NCI-H82 treated with DMSO at 0.1 percent for 48 hours (cell line): ENCODE data around the gene DLX2.
A peak's percentile ranks its signal among the peaks of the same experiment; 100 is the strongest.
"Not testable (repeated sequence)": the region's sequence is repeated elsewhere in the genome, so short reads cannot be mapped to it uniquely, and the experiment has no call there.

Source experiments
- DNase-seq: peaks from one replicate; lab custom pipeline; 2025; ENCODE audit not compliant: unreplicated experiment; lab: John Stamatoyannopoulos, UW

The DLX2 gene

DNA sequence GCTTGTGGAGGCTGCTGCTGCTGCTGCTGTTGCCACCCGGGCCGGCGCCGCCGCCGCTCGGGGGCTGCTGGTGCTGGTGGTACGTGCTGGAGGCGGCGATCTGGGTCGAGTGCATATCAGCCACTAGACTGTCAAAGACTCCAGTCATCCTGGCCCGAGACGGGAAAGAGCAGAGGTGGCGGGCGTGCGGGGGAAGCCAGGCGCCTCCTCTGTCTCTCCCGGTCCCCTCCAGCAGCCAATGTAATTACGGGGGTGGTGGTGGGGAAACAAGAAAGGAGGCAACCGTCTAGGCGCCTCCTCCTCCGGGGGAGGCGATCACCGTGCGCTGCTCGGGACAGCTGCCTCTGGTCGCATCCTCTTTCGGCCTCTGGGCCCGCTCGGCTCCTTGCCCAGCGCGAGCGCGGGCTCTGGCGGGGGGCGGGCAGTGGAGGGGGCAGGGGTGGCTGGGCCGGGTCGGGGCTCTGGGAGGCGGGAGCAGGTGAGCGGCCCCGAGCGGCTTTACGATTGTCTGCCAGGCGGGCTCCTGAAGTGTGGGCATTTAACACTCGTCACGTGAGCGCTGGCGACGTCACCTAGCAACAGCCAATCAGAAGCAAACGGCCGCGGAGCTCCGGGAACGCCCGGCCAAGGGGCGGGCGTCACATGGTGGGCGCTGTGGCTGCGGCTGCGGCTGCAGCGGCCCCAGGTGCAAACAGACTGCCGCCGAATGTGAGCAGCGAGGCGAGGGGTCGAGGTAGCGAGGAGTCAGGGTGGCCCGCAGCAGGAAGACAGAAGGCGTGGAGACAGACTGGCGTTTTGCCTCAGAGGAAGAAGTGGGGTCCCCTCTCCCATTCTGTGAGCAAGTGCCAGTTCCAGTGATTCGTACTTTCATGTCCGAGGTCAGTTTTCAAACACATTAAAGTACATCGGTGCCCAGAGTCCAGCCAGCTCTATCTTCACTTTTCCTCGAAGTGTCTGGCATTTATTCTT, at the start of gene DLX2:
Gene DLX2 (minus strand): TSS at position 510 of the 969 bp plus-strand sequence. CDS start 362 bp downstream, at position 148.
- peak; percentile 91 for DNase-seq

DNA sequence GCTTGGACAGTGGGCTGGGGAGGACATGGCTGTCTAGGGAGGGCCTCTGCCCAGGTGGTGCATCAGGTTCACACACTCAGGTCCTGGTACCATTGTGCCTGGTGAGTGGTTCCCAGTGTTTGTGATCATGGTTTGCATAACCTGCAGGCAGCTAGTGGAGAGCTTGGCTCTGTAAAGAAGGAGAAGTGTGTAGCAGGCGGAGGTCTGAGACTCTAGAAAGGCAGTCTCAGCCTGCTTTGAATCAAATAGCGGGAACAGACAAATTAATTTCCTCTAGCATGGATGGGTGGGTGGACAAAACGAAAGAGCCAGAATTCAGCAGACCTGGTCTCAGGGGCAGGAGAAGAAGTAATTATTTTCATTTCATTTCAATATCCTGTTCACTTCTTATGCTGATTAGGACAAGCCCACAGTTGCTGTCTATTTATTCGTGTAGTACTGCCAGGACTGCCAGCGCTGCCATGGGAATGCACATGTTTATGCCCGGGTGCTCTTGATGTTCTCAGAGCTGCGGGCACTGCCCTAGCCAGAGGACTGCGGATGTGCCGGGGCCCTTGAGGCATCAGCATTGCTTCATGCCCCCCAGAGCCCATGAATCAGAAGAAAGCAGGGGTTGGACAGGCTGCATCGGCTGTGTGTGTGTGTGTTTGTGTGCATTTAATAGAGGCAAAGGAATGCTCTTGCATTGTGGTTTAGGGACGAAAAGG, 45.4 kb upstream of the DLX2 start:
- no peak for DNase-seq

DNA sequence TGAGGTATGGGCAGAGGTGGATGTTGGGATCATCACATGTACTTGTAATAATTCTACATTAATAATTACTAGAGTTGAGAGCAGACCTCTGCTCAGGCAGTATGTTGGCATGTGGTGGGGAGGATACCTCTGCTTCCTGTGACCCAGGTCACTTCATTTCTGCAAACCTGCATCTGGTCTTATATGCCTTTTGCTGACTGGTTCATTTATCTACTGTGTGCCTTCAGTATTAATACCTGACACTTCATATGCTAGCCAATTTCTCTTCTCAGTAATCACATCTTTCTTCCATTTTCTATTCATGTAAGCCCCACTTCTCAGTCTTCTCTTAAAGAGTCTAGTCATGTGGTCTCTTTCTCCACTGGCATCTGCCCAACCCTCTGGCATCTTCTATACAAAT, 41.1 kb upstream of the DLX2 start:
- DNase-seq, result no peak

DNA sequence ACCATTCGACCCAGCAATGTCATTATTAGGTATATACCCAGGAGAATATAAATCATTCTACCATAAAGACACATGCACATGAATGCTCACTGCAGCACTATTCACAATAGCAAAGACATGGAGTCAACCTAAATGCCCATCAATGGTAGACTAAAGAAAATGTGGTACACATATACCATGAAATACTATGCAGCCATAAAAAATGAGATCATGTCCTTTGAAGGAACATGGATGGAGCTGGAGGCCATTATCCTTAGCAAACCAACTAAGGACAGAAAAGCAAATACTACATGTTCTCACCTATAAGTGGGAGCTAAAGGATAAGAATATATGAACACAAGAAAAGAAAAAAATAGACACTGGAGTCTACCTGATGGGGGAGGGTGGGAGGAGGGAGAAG, 36.0 kb upstream of the DLX2 start:
- DNase-seq, result not testable (repeated sequence)

DNA sequence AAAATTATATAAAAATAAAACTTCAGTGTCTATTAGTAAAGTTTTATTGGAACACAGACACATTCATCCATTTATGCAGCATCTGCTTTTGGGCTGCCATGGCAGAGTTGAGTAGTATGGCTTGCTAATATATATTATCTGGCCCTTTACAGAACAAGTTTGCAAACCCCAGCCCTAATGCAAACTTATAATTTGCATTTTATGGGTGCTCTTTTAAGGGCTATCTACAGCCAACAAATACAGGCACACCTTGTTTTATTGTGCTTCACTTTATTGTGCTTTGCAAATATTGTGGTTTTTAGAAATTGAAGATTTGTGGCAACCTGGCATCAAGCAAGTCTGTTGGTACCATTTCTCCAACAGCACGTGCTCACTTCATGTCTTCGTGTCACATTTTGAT, 35.2 kb upstream of the DLX2 start:
- DNase-seq, result no peak

DNA sequence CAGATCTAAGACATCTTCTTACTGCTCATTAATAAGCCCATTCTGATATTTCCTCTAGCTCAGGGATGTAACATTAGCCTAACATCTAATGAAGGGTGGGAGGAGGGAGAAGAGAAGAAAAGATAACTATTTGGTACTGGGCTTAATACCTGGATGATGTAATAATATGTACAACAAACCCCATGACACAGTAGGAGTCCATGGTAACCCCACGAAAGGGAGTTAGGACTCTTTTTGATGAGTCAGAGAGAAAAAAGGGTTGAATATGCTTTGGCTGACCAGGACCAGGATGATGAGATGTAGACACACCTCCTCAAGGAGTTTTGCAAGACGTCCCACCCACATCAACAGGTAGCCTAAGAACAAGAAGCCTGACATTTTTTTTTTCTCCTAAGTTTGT, 34.4 kb upstream of the DLX2 start:
- DNase-seq, result no peak

DNA sequence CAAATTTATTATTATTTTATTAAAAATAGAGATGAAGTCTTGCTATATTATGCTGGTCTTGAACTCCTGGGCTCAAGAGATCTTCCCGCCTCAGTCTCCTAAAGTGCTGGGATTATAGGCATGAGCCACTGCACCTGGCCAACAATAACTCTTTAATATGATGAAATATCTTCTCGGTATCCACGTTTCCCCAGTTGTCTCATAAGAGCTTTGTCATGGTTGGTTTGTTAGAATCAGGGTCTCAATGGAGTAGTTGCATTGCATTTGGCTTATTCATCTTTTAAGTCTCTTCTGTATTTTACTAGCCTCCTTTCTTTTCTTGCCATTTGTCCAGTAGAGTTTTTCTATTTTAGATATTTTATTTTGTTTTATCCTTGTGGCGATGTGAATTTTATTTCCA, 32.7 kb upstream of the DLX2 start:
- no peak for DNase-seq

DNA sequence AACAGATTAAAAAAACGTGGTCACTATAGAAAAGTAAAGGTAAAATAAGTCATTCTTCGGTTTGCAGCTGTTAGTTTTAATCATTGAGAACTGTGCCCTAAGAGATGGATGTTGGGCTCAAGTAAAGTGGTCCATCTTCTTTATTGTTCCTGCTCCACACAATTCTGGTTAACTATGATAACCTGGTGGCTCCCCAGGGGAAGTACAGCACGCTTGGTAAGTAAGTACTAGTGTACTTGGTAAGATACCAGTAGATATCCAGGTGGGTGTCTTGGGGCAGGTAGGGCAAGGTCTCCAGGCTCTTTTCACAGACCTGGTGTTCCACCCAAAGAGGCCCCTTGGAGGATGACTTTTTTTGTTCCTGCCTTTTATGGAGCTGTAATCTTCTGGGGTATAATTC, 31.6 kb upstream of the DLX2 start:
- DNase-seq, result no peak

DNA sequence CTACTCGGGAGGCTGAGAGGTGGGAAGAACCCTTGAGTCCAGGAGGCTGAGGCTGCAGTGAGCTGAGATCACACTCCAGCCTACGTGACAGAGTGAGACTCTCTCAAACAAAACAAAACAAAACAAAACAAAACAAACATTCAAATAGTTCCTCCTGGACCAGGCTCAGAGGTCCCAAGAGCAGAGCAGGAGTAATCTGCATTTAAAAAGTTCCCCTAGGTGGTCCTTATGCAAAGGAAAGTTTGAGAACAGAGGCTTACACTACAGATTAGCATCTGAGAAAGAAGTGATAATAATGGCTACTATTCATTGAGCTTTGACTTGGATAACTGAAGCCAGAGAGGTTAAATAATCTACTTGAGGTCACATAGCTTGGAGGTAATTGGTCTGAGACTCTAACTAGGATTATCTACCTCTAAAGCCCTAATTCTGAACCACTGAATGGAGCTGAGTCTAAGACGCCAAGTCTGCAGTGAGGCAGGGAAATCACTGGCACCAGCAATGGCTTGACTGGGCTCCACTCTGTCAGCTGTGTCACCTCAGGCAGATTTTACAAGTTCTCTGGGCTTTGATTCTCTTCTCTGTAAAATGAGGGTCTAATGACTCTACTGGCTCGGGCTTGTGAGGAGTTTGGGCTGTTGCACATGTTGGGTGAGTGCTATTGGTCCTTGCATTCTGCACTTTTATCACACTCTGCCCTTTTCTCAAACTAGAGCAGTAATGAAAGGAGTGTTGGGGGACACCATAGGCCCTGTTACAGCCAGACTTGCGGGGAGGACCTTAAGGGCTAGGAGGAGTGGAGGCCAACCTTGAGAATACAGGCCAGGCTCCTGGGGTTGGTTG, 29.2 kb upstream of the DLX2 start:
- peak; percentile 33 for DNase-seq

DNA sequence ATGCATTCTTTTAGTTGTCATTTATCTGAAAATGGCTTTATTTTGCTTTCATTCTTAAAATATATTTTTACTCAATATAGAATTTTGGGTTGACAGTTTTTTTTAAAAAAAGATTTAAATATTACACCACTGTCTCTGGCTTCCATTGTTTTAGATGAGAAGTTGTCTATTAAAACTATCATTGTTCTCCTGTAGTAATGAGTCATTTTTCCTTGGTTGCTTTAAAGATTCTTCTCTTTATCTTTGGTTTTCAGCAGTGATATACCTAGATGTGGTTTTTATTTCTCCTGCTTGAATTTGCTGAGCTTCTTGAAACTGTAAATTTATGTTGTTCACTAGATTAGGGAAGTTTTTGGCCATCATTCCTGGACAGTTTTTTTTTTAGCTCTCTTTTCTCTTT, 26.7 kb upstream of the DLX2 start:
- no peak for DNase-seq

DNA sequence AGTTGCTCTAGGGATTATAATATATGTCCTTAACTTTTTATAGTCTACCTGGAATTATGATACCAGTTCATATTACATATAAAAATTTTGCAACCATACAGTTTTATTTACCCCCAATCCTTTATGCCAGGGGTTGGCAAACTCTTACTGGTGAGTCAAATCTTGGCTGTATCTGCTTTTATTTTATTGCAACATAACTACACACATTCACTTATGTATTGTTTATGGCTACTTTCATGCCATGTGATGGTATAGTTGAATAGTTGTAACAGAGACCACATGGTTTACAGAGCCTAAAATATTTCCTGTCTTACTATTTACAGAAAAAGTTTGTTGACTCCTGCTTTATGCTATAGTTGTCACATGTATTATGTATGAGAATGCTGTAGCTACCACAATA, 25.8 kb upstream of the DLX2 start:
- no peak for DNase-seq

DNA sequence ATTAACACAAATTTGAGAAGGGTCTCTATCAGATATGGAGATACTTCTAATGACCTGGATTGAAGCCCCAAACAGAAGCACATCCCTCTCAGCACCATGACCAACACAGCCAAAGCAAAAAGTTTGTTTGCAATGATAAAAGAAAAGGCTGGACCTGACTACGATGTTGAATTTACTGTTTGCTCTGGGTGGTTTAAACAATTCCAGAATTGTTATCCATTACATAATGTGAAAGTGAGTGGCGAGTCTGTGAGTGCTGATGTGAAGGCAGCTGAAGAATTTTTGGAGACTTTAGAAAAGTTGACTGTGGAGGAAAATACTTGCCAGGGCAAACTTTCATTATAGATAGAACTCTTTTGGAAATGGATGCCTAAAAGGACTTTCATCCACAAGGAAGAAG, 17.4 kb upstream of the DLX2 start:
- DNase-seq, result no peak

DNA sequence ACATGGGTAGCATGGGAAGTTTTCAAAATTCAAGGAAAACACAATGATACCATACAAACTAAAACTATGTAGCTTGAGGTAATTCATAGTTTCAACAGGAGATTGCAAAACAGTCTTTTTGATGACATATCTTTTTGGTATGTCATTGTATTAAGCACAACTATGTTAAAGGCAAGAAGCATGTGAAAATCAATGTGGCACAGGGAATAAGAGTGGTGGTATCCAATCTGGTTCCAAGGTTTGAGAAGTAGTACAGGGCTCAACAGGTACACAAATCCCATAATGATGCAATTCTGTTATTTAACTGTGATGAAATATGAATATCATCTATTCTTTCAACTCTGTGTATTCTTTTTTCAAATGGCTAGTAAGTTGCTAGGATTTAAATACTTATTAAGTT, 16.4 kb upstream of the DLX2 start:
- no peak for DNase-seq

DNA sequence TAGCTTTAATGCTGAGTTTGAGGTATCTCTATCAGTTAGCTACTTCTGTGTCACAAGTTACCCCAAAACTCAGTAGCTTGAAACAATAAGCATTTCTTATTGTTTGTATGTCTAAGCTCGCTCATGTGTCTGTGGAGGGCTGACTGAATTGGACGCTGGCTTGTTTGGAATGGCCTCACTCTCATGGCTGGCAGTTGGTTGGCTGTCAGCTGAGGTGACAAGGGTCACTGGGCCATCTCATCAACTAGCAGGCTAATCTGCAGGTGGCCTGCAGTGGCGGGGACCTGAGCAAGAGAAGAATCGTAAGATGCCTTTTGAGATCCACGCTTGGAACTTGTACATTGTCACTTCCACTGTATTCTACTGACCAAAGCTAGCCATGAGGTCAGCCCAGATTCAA, 13.4 kb upstream of the DLX2 start:
- DNase-seq, result no peak

DNA sequence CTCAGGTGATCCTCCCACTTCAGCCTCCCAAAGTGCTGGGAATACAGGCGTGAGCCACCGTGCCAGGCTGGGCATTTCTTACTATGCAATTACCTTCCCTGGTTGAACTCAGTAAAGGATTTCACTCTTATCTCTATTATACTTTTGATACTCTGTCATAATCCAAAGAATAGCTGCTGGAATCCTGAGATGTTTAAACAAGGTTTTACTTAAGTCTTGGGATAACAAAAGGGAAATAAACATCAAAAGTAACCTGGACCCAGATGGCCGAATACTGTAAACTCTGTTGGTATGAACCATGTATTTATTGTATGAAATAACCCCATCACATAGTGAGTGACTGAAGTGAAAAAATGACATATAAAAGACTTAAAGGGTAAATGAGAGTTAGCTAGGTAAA, 11.9 kb upstream of the DLX2 start:
- DNase-seq, result no peak

DNA sequence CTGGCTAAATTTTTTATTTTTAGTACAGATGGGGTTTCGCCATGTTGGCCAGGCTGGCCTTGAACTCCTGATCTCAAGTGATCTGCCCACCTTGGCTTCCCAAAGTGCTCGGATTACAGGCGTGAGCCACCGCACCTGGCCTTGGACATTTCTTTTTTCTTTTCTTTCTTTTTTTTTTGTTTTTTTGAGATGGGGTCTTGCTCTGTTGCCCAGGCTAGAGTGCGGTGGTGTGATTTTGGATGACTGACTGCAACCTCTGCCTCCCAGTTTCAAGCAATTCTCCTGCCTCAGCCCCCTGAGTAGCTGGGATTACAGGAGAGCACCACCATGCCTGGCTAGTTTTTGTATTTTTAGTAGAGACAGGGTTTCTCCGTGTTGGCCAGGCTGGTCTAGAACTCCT, 11.5 kb upstream of the DLX2 start:
- not testable (repeated sequence) for DNase-seq

DNA sequence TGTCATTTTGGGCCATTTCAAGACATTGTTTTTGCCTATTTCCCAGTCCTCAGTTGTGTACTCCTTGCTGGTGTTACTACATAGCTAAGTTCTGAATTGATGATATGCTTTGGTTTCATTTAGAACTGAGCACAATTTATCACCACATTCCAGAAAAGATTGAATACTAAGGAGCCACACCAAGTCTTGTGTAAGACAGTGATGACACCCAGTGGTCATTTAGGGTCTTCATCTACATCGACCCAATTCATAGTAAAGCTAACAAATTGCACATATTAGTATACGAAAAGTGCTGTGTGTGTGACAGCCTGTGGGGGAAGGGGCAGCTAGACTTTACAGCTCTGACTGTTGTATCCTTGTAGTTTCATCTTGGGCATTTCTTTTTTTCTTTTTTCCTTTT, 10.9 kb upstream of the DLX2 start:
- DNase-seq, result no peak

DNA sequence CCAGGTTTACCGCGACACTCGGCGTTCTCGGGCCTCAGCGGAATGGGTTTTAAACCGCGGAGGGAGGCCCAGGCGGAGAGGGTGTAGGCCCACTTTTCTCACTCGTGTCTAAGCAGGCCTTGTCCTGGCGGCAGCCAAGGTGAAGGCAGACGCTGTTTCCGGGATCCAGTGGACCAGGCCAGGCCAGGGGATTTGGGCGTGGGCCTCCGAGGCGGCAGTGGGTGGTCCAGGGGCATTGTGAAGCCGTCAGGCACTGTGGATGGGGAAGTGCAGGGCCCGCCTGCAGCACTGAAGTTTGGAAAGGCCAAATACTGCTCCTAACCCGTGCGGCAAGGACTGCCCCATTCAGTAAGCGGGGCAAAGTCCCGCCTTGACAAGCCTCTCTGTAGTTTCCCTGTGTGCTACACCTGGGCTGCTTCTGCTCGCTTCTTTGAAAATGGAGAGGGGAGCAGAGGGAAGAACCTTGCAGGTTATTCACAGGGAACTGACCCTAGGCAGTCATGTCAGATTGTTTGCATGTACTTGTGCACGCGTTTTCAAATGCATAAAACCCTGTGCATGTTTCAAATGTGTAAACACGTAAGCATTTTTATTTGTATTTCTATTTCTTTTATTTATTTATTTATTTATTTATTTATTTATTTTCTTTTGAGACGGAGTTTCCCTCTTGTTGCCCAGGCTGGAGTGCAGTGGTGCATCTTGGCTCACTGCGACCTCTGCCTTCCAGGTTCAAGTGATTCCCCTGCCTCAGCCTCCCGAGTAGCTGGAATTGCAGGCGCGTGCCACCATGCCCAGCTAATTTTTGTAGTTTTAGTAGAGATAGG, 7.5 kb upstream of the DLX2 start:
- no peak for DNase-seq

DNA sequence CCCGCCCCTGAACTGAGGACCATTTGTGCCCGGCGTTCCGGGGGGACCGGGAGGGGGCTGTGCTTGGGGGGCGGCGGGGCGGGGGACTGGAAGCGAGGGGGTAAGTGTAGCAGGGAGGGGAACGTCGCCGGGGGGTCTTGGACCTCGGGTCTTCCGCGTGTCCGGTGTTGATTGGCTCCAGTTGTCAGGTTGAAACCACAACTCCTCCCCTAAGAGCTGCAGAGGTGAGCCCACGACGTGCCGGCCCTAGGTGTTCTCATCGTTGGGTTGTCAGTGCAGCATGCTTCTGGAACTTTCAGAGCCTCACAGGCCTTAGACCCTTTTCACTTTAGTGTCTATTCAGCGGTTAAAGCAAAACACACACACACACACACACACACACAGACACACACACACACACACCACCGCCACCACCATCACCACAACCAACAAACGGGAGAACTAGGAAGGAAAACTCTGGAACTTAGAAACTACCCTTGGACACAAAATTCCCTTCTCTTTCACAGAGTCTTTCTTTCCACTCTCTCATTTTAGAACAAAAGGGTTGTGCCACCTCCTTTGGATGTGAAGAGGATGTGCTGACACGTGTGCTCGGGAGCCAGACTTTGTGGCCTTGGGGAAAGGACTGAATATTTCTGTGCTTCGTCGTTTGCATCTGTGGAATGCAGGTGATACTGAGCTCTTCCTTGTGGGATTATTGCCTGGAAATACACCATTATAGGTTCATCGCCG, 6.7 kb upstream of the DLX2 start:
- no peak for DNase-seq

DNA sequence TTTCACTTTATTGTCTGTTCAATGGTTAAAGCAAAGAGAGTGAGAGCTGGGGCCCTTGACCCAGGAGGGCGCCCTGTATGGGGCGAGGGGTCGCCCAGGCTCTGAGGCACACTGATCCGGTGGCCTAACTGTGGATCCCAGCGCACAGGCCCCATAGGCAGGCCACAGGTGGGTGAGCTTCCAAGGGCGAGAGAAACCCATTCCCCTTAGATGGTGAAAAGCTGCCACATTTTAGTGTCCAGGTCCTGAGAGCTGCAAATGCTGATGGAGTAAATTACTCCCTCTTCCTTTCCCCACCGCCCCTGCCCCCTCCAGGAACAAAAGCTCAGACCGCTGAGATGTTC, 5.9 kb upstream of the DLX2 start:
- no peak for DNase-seq
